ENCODE measurements around the gene XPR1. TPM values are rescaled to one million over a fixed set of nuclear protein-coding genes. Genes with fewer than 3 reads are reported as not detected.
A peak's percentile ranks its signal among the peaks of the same experiment; 100 is the strongest.

XPR1 gene
- total and polyA plus RNA-seq, 8 donors = 3.4 to 25.3 (median 13.7) TPM

DNA sequence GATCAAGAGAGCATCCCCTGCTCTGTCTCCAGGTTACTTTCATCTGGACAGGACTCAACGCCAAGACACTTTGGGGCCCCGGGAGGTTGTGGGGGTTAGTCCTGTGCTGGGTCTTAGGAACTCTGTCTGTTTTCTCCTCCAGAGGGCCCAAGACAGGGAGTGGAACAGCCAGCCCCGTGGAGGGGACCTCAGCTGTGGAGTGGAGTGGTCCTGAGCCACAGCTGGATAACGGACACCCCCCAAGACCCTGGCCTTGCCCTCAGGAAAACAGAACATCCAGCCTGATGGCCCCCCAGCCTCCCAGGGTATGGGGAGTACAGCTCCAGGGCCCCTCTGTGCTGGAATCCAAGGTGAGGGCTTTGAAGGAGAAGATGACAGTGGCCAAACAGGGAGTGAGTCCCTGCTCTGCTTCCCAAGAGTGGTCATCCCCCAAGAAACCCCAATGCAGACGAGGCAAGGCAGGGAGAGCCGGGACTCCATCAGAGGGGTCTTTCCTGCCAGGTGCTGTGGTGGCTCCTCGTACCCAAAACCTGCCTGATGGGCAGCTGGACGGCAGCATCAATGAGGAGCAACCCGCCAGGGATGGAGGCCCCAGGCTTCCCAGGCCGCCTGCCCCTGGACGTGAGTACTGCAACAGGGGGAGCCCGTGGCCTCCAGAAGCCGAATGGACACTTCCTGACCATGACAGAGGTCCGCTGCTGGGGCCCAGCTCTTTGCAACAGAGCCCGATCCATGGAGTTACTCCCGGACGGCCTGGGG, 284.4 kb downstream of the XPR1 start:
- ATAC-seq = no peak
- intact Hi-C loops (cut with DNase I) = no loop called here
- Histone ChIP-seq H3K27me3 (peaks cover 0 to 5% (median 0%) of the 10 kb centered on the region in 4 donors), H3K4me3 (no peak overlapping the region), H3K4me1 (no peaks in the 10 kb centered on the region), H3K27ac (no peak overlapping the region), H3K36me3 (no peaks in the 10 kb centered on the region), H3K9me3 (no peaks in the 10 kb centered on the region)
- 80 to 88% methylated on average over 17 of the region's 17 CpGs for WGBS, 2 donors
- TF ChIP-seq, protein P1, sequence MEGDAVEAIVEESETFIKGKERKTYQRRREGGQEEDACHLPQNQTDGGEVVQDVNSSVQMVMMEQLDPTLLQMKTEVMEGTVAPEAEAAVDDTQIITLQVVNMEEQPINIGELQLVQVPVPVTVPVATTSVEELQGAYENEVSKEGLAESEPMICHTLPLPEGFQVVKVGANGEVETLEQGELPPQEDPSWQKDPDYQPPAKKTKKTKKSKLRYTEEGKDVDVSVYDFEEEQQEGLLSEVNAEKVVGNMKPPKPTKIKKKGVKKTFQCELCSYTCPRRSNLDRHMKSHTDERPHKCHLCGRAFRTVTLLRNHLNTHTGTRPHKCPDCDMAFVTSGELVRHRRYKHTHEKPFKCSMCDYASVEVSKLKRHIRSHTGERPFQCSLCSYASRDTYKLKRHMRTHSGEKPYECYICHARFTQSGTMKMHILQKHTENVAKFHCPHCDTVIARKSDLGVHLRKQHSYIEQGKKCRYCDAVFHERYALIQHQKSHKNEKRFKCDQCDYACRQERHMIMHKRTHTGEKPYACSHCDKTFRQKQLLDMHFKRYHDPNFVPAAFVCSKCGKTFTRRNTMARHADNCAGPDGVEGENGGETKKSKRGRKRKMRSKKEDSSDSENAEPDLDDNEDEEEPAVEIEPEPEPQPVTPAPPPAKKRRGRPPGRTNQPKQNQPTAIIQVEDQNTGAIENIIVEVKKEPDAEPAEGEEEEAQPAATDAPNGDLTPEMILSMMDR (IDR thresholded peaks at IDR 0.05) = no peak
- FAIRE-seq = no peak
- DNase-seq = peak in 1 of 6 donors; percentile 44

DNA sequence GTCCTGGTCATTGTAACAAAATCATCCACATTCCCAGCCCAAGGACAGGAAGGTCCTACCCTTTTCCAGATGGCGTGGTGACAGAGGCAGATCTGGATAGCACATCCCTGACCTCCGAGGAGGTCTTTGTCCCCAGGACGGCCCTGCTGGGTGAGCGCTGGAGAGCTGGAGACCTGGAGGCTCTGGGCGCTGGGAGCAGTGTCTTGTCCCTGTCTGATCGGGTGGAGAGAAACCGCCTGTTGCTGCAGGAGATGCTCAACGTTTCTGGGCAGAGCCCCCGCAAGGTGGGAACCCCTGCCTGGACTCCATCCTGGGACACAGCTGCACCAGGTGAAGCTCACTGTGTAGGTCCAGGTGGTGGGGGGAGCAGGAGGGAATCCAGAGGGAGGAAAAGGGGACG, 284.9 kb downstream of the XPR1 start:
- ATAC-seq (no peak), FAIRE-seq (no peak), DNase-seq (peak in 1 of 6 donors; percentile 39)
- intact Hi-C loops (cut with DNase I) = no loop called here
- TF ChIP-seq, protein P1 (IDR thresholded peaks at IDR 0.05) = no peak
- H3K27me3 ChIP-seq = peaks cover 0 to 4% (median 0%) of the 10 kb centered on the region in 4 donors
- no peaks in the 10 kb centered on the region for H3K4me1 ChIP-seq
- H3K4me3 ChIP-seq = no peak overlapping the region
- WGBS, 2 donors = 72 to 84% methylated on average over 10 of the region's 10 CpGs
- H3K27ac ChIP-seq = no peak overlapping the region
- H3K36me3 ChIP-seq = no peaks in the 10 kb centered on the region
- no peaks in the 10 kb centered on the region for H3K9me3 ChIP-seq

DNA sequence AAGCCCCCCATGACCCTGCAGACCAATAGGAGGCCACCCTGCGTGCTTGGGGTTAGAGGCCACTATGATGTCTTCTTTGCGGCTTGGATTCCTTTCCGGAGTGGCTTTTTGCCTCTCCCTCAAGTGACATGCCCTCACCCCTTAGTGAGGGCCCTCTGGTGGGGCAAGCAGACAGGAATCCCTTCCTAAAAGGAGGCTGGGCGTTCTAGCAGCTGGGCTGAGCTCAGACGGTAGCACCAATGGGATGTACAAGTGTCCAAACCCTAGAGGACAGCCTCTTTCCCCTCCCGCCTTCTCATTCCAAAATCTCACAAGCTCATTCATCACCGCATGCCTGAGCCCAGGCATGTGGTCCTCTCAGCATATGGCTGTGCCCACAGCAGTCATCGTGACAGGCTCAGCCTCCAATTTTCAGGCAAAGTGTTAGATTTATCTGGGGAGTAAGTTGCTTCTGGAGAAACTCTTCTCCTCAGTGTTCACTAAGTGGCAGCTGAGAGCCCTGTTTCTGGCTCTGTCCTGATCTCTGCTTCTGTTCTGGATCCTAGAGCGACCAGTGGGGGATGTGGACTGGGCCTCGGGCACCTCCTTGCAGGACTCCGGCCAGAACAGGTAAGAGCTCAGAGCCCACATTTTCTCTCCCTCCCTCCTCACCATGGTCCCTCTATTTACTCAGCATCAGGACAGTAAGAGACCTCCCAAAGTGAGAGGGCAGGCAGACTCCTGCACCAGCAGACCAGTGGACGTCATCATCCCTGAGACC, 285.7 kb downstream of the XPR1 start:
- 79 to 81% methylated on average over 12 of the region's 12 CpGs for WGBS, 2 donors
- ATAC-seq (no peak), FAIRE-seq (no peak), DNase-seq (peak in 1 of 6 donors; percentile 28)
- intact Hi-C loops (cut with DNase I) = no loop called here
- Histone ChIP-seq H3K9me3 (no peaks in the 10 kb centered on the region), H3K27ac (no peak overlapping the region), H3K36me3 (no peaks in the 10 kb centered on the region), H3K27me3 (no peaks in the 10 kb centered on the region), H3K4me3 (no peak overlapping the region), H3K4me1 (no peaks in the 10 kb centered on the region)
- TF ChIP-seq, protein P1 (IDR thresholded peaks at IDR 0.05) = no peak

DNA sequence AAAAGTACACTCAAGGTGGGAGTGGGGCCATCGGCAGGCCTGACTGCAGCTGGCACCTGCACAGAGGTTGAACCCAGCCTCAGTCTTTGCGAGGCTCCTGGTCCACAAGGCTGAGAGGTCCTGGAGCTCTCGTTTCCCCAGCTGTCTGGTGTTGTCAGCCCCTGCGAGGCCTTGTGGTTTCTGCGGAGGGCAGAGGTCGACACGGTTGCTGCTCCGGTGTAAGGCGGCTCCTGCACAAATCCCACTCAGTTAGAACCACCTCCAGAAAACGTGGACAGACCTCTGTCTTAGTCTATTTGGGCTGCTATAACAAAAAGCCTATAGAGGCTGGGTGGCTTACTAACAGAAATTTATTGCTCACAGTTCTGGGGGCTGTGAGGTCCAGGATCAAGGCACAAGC, 286.7 kb downstream of the XPR1 start:
- DNase-seq (peak in 1 of 6 donors; percentile 18), ATAC-seq (no peak), FAIRE-seq (no peak)
- intact Hi-C loops (cut with DNase I) = no loop called here
- H3K36me3 ChIP-seq = no peaks in the 10 kb centered on the region
- no peaks in the 10 kb centered on the region for H3K4me1 ChIP-seq
- no peaks in the 10 kb centered on the region for H3K27me3 ChIP-seq
- H3K4me3 ChIP-seq = no peak overlapping the region
- 86 to 87% methylated on average over 10 of the region's 10 CpGs for WGBS, 2 donors
- no peaks in the 10 kb centered on the region for H3K9me3 ChIP-seq
- H3K27ac ChIP-seq = no peak overlapping the region
- TF ChIP-seq, protein P1 (IDR thresholded peaks at IDR 0.05) = no peak

Data from pancreas (tissue), 10 donors.